CD4-positive, alpha-beta T cell treated with Interleukin-1 beta for 1 hour (primary cell): ENCODE data around the gene GBE1.

Experiments
- DNase-seq, 2 donors: peaks; one replicate each; pipeline ENCODE4 v3.0.0-alpha.2; 2020 to 2022

Gene GBE1

GRCh38 chr3:81462921-81463320 lies 298.5 kb downstream of the GBE1 start:
- DNase-seq: no peak

GRCh38 chr3:81459733-81460132 lies 301.7 kb downstream of the GBE1 start:
- DNase-seq: no peak

- no peak for DNase-seq
Measured at GRCh38 chr3:81452418-81452817, 309.0 kb downstream of the GBE1 start.

GRCh38 chr3:81451611-81452010 lies 309.8 kb downstream of the GBE1 start:
- no peak for DNase-seq

GRCh38 chr3:81451140-81451539 lies 310.3 kb downstream of the GBE1 start:
- no peak for DNase-seq

GRCh38 chr3:81446806-81447205 lies 314.6 kb downstream of the GBE1 start:
- no peak for DNase-seq

- no peak for DNase-seq
Measured at GRCh38 chr3:81445712-81446111, 315.7 kb downstream of the GBE1 start.

- no peak for DNase-seq
Measured at GRCh38 chr3:81444817-81445460, 316.5 kb downstream of the GBE1 start.

GRCh38 chr3:81443958-81444357 lies 317.5 kb downstream of the GBE1 start:
- DNase-seq: no peak

GRCh38 chr3:81443457-81443782 lies 318.0 kb downstream of the GBE1 start:
- DNase-seq: no peak

GRCh38 chr3:81442758-81443456 lies 318.5 kb downstream of the GBE1 start:
- no peak for DNase-seq

GRCh38 chr3:81440661-81441060 lies 320.8 kb downstream of the GBE1 start:
- no peak for DNase-seq
